Measurements from ENCODE around the gene FXYD7. TPM values are rescaled to one million over a fixed set of nuclear protein-coding genes. Genes with fewer than 3 reads are reported as not detected.

FXYD7 gene
- polyA plus RNA-seq, 1 donor from 2014 or later: 35.7 TPM

DNA sequence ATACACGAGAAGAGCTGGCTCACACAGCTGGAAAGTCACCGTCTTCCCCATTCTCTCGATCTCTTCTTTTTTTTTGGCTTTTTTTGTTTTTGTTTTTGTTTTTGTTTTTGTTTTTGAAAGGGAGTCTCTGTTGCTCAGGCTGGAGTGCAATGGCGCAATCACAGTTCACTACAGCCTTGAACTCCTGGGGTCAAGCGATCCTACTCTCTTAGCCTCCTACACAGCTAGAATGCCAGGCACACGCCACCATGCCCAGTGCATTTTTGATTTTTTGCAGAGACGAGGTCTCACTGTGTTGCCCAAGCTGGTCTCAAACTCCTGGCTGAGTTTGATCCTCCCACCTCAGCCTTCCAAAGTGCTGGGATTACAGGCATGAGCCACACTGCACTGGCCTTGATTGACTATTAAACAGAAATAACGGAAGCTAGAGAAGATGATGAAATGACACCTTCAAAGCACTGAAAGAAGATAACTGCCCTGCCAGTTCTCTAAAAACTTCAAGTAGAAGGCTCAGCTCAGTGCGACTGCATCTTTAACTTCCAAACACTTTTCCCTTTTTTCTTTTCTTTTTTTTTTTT is 23.4 kb upstream of the FXYD7 start:
- no peaks in the 10 kb centered on the region for H4K20me1 ChIP-seq (ENCODE audit: insufficient read depth)
- H3K9me3 ChIP-seq (ENCODE audit: low read length): no peaks in the 10 kb centered on the region
- no peaks in the 10 kb centered on the region for H3K36me3 ChIP-seq (ENCODE audit: insufficient read depth, low read length)
- H3K4me2 ChIP-seq (ENCODE audit: low read length): no peak overlapping the region
- H2AFZ ChIP-seq (ENCODE audit: low read depth, low read length): no peak overlapping the region
- H3F3A ChIP-seq (ENCODE audit: insufficient read depth, low read length, poor library complexity, severe bottlenecking): no peaks in the 10 kb centered on the region
- no peak overlapping the region for H3K4me3 ChIP-seq (ENCODE audit: low read length)
- H3K9me2 ChIP-seq (ENCODE audit: insufficient read depth, low read length): no peaks in the 10 kb centered on the region
- TF ChIP-seq RAD21 (conservative IDR thresholded peaks at IDR 0.05) (no peak), CTCF (IDR thresholded peaks at IDR 0.05; ENCODE audit: poor library complexity, severe bottlenecking) (no peak), SMC3 (conservative IDR thresholded peaks at IDR 0.05; ENCODE audit: poor library complexity) (no peak), EP300 (conservative IDR thresholded peaks at IDR 0.05; ENCODE audit: poor library complexity, severe bottlenecking) (no peak), POLR2AphosphoS5 (IDR thresholded peaks at IDR 0.05) (no peak)
- TF ChIP-seq, protein P1, sequence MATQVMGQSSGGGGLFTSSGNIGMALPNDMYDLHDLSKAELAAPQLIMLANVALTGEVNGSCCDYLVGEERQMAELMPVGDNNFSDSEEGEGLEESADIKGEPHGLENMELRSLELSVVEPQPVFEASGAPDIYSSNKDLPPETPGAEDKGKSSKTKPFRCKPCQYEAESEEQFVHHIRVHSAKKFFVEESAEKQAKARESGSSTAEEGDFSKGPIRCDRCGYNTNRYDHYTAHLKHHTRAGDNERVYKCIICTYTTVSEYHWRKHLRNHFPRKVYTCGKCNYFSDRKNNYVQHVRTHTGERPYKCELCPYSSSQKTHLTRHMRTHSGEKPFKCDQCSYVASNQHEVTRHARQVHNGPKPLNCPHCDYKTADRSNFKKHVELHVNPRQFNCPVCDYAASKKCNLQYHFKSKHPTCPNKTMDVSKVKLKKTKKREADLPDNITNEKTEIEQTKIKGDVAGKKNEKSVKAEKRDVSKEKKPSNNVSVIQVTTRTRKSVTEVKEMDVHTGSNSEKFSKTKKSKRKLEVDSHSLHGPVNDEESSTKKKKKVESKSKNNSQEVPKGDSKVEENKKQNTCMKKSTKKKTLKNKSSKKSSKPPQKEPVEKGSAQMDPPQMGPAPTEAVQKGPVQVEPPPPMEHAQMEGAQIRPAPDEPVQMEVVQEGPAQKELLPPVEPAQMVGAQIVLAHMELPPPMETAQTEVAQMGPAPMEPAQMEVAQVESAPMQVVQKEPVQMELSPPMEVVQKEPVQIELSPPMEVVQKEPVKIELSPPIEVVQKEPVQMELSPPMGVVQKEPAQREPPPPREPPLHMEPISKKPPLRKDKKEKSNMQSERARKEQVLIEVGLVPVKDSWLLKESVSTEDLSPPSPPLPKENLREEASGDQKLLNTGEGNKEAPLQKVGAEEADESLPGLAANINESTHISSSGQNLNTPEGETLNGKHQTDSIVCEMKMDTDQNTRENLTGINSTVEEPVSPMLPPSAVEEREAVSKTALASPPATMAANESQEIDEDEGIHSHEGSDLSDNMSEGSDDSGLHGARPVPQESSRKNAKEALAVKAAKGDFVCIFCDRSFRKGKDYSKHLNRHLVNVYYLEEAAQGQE (IDR thresholded peaks at IDR 0.05; ENCODE audit: borderline replicate concordance): no peak
- no peaks in the 10 kb centered on the region for H3K79me2 ChIP-seq (replicated peaks; ENCODE audit: insufficient read depth, low read length)
- no peak overlapping the region for H3K27ac ChIP-seq (ENCODE audit: low read length)
- H3K27me3 ChIP-seq (ENCODE audit: insufficient read depth, low read depth, low read length): no peaks in the 10 kb centered on the region
- no peak overlapping the region for H3K9ac ChIP-seq (ENCODE audit: low read length)

- H2AFZ ChIP-seq (ENCODE audit: low read depth, low read length): no peak overlapping the region
- H3K27me3 ChIP-seq (ENCODE audit: insufficient read depth, low read depth, low read length): no peaks in the 10 kb centered on the region
- TF ChIP-seq SMC3 (conservative IDR thresholded peaks at IDR 0.05; ENCODE audit: poor library complexity) (no peak), MXI1 (conservative IDR thresholded peaks at IDR 0.05; ENCODE audit: poor library complexity, severe bottlenecking) (no peak), EP300 (conservative IDR thresholded peaks at IDR 0.05; ENCODE audit: poor library complexity, severe bottlenecking) (no peak), CTCF (IDR thresholded peaks at IDR 0.05; ENCODE audit: poor library complexity, severe bottlenecking) (no peak), RAD21 (conservative IDR thresholded peaks at IDR 0.05) (no peak), EZH2 (IDR thresholded peaks at IDR 0.05; ENCODE audit: borderline replicate concordance, insufficient read depth, low read length, poor library complexity, severe bottlenecking) (no peak), POLR2AphosphoS5 (IDR thresholded peaks at IDR 0.05) (no peak), TAF1 (IDR thresholded peaks at IDR 0.05; ENCODE audit: low read depth) (no peak)
- TF ChIP-seq, protein P1 (IDR thresholded peaks at IDR 0.05; ENCODE audit: borderline replicate concordance): no peak
- no peaks in the 10 kb centered on the region for H3K36me3 ChIP-seq (ENCODE audit: insufficient read depth, low read length)
- no peak overlapping the region for H3K9ac ChIP-seq (ENCODE audit: low read length)
- no peak overlapping the region for H3K27ac ChIP-seq (ENCODE audit: low read length)
- no peaks in the 10 kb centered on the region for H3K9me3 ChIP-seq (ENCODE audit: low read length)
- no peaks in the 10 kb centered on the region for H3F3A ChIP-seq (ENCODE audit: insufficient read depth, low read length, poor library complexity, severe bottlenecking)
- no peak overlapping the region for H3K4me2 ChIP-seq (ENCODE audit: low read length)
- no peaks in the 10 kb centered on the region for H3K79me2 ChIP-seq (replicated peaks; ENCODE audit: insufficient read depth, low read length)
- no peaks in the 10 kb centered on the region for H3K9me2 ChIP-seq (ENCODE audit: insufficient read depth, low read length)
- H3K4me3 ChIP-seq (ENCODE audit: low read length): no peak overlapping the region
- no peaks in the 10 kb centered on the region for H4K20me1 ChIP-seq (ENCODE audit: insufficient read depth)
Observed at GRCh38 chr19:35120492-35120891, 22.6 kb upstream of the FXYD7 start.

Data from neural cell (in vitro differentiated cells).